GM19395 (cell line): ENCODE measurements around the gene NXN.

ENCODE experiments used
- ATAC-seq: cut with Tn5 transposase; IDR thresholded peaks from one replicate; pipeline ENCODE4 v1.9.1; 2021; ENCODE audit warnings: mild to moderate bottlenecking, moderate library complexity; ENCODE audit not compliant: unreplicated experiment

Gene NXN

GRCh38 chr17:979539-980405 lies at the start of gene NXN:
NXN (minus strand) TSS chr17:979776.
- peak; percentile 64 for ATAC-seq

GRCh38 chr17:1027044-1027443 lies 47.5 kb upstream of the NXN start:
- ATAC-seq: no peak

- no peak for ATAC-seq
Observed at GRCh38 chr17:1026599-1026975, 47.0 kb upstream of the NXN start.

GRCh38 chr17:1025733-1026598 lies 46.4 kb upstream of the NXN start:
- ATAC-seq: no peak

GRCh38 chr17:1024076-1024475 lies 44.5 kb upstream of the NXN start:
- ATAC-seq: no peak

- ATAC-seq: no peak
Observed at GRCh38 chr17:1022278-1023024, 42.9 kb upstream of the NXN start.

- ATAC-seq: no peak
Observed at GRCh38 chr17:1021147-1021546, 41.6 kb upstream of the NXN start.

- ATAC-seq: no peak
Observed at GRCh38 chr17:1019451-1019850, 39.9 kb upstream of the NXN start.

- no peak for ATAC-seq
Observed at GRCh38 chr17:1018547-1018946, 39.0 kb upstream of the NXN start.

- no peak for ATAC-seq
Observed at GRCh38 chr17:1013729-1014090, 34.1 kb upstream of the NXN start.

- no peak for ATAC-seq
Observed at GRCh38 chr17:1012823-1013728, 33.5 kb upstream of the NXN start.

GRCh38 chr17:1011760-1012735 lies 32.5 kb upstream of the NXN start:
- ATAC-seq: no peak

- no peak for ATAC-seq
Observed at GRCh38 chr17:1011138-1011537, 31.6 kb upstream of the NXN start.

GRCh38 chr17:1010586-1010985 lies 31.0 kb upstream of the NXN start:
- ATAC-seq: no peak

- no peak for ATAC-seq
Observed at GRCh38 chr17:1010086-1010450, 30.5 kb upstream of the NXN start.

- ATAC-seq: no peak
Observed at GRCh38 chr17:1009229-1010085, 29.9 kb upstream of the NXN start.

GRCh38 chr17:1008008-1008761 lies 28.6 kb upstream of the NXN start:
- no peak for ATAC-seq
